Left forelimb (tissue), 1 donor: ENCODE results near the gene BFAR.
"Not testable (repeated sequence)": the region's sequence is repeated elsewhere in the genome, so short reads cannot be mapped to it uniquely, and the experiment has no call there.

ENCODE experiments used
- DNase-seq: peaks from one replicate; pipeline ENCODE4 v3.0.0-alpha.2; 2018; ENCODE audit warnings: low spot score

BFAR gene, protein sequence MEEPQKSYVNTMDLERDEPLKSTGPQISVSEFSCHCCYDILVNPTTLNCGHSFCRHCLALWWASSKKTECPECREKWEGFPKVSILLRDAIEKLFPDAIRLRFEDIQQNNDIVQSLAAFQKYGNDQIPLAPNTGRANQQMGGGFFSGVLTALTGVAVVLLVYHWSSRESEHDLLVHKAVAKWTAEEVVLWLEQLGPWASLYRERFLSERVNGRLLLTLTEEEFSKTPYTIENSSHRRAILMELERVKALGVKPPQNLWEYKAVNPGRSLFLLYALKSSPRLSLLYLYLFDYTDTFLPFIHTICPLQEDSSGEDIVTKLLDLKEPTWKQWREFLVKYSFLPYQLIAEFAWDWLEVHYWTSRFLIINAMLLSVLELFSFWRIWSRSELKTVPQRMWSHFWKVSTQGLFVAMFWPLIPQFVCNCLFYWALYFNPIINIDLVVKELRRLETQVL

DNA sequence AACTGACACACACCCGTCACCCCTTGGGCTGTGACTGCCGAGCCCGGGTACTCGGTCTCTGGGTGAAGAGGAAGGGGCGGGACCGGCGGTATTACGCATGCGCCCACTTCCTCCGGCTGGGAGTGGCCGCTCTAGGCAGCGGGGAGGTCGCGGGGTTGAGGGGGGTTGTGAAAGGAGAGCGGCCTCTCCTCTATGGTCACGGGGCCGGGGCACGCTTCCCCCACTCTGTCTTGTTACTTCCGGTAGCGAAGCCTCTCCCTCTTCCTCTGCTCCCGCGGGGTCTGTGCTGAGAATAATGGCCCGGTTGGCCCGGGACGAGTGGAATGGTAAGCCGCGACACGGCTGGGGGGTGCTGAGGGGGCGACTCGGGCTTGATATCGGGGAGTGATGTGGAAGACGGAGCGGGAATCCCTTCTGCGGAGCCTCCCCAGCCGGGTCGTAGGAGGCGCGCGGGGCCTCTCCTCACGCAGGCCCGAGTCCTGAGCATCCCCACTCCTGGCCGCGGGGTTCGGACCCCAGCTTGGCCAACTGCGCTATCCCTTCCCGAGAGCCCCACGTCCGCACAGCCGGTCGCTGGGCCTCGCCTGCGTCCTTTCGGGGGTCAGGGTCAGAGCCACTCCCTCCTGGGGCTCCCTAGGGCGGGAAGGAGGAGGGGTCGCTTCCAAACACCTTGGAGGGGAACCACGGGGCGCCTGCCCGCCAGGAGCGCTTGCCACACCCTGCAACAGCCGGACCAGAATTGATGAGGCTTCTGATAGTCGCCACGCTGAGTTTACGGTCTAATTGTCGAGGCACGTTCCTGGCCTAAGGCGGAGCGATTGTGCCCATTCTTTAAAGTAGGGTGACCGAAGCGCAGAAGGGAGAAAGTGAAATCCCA is at the start of gene BFAR:
Gene BFAR (plus strand): TSS at position 259 of the 877 bp plus-strand sequence. CDS start 11,396 bp downstream, outside the sequence.
- DNase-seq: peak; percentile 99

DNA sequence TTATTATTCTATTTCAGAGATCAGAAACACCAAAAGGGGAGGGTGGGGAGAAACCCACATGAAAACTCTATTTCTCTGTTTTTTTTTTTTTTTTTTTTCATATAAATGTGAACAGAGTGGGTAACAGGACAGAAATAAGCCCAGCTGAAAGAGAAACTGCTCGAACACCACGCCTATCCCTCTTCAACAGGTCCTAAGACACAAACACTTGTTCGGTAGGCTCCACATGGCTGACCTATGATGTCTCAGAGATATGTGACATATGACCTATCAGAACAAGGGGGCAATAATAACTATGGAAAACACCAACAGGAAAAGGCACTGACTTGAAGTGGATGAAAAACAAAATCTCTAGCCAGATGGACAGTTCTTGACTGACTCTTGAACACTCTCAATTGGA is 47.5 kb upstream of the BFAR start:
- no peak for DNase-seq

DNA sequence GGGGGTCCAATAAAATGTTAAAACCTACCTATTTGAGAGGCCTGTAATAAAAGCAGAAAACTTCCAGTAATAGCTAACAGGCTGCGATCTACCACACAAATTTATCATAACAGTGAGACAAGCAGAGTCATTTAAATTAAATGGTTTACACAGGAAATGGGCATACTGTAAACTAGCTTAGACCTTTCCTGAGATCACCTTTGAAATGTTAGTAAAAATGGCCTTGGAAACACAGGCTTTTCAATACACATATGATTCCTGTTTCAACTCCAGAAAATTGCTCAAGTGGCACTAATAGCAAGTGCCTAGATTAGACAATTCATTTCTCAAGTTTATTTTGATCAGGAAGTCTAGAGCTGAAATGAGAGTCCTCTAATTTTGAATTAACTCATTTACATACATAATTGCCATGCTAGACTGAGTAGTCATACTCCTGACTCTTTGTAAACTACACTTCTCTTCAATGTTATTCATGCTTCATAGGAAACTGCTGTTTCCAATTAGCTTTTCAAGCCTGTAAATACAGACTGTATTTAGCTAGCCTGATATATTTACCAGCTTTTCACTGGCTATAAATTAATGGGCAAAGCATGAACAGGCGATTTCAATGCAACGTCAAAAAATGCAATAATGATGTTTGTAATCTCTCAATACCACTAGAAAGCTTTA is 46.0 kb upstream of the BFAR start:
- no peak for DNase-seq

DNA sequence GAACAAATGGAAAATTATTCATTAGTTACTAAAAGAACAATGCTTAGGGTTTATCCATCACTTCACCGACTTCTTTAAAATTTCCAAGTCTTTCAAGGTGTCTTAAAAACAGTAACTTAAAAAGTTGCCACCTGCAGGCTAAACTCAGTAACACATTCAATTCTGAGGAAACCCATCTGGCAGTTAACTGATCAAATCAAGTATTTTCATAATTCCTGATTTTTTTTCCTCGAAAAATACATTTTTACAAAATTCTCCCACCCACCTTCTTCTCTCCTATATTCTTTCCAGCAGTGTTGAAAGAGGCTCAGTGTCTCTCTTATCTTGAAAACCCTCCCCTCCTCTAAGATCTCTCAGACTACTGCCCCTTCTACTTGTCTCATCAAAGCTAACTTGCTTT is 32.6 kb upstream of the BFAR start:
- DNase-seq: no peak

DNA sequence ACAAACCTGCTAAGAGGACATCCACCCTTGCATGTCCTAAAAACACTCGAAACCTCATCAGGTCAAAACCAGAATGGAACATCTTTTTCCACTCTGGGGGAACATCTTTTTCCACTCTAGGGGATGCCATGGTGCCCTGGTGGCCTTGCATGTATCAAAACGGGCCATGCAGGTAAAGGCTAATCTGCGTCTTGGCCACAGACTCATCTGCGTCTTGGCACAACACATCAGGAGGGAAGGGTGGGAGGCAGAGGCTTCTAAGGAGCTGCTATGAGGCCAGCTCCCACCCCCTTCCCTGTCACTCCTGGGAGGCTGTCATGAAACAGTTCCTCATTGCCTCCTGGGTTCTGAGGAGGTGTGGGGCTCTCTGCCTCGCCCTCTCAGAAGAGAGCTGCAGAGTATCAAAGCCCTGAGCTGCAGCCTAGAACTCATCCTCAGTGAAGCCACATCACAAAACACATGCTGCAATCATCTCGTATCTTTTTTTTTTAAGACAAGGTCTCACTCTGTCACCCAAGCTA is 30.2 kb upstream of the BFAR start:
- DNase-seq: no peak

DNA sequence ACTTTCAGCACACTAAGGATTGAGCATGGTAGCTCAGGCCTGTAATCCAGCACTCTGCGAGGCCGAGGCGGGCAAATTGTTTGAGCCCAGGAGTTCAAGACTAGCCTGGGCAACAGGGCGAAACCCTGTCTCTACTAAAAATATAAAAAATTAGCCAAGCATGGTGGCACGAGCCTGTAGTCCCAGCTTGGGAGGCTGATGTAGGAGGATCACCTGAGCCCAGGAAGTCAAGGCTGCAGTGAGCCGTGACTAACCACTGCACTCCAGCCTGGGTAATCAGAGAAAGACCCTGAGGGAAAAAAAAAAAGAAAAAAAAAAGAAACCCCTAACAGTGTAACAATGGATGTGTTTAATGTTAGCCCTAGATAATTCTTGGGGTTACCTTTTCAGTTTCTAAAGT is 26.6 kb upstream of the BFAR start:
- no peak for DNase-seq

DNA sequence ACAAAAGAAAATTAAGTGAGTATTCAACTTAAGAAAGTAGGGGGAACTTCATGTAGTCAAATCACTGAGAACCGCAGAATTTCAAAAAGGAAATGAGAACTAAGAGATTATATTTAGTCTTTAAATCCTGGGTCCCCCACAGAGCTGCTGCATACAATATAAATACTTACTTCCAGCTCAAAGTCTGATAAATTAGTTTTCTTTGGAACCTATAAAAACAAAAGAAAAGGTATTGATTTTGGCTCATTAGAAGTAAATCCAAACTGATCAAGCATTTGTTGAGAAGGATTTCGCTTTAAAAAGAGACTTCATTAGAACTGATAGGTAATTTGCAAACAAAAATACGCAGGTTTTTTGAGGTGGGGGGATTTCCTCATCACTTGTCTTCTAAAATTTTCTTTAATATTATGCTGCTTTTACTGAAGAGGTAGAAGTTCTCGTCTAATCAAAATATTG is 24.6 kb upstream of the BFAR start:
- no peak for DNase-seq

DNA sequence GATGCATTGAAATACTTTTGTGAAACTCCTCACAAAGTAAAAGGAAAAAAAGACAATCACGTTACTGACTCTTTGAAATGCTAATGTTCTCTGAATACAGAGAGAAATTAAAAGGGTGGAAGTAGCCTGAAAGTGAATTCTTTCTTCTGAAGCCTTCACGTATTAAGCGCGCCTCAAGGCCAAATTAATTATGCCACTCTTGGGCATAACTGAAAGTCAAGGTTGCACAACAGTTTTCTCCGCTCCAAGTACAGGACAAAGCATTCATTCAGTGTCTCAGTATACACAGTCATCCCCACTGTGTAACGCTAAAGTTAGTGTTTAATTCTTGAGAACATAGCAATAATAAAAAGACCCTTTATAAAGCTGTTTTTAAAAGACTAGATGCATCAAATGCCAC is 24.1 kb upstream of the BFAR start:
- no peak for DNase-seq

DNA sequence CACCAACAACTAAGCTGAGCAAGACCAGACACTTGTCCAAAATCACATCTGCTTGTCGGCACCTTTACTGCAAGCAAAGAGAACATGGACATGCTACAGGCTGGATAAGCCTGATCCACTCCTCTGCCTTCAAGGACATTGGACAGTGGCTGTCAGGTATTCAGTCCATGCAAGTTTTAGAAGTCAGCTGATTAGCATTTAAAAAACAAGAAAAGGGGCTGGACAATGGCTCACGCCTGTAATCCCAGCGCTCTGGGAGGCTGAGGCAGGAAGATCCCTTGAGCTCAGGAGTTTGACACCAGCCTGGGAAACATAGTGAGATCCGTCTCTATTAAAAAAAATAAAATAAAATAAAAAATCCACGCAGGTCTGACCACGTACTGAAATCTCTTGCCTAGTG is 23.0 kb upstream of the BFAR start:
- no peak for DNase-seq

DNA sequence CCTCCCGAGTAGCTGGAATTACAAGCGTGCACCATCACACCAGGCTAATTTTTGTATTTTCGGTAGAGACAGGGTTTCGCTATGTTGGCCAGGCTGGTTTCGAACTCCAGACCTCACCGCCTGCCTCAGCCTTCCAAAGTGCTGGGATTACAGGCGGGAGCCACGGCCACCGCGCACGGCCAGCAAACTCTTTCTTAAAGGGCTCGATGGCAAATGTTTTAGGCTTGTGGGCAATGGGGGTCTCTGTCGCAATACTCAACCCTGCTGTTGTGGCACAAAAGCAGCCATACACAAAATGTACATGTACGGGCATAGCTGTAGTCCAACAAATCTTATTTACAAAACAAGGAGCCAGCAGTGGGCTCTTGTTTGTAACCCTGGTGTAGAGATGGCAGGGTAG is 21.1 kb upstream of the BFAR start:
- DNase-seq: no peak

DNA sequence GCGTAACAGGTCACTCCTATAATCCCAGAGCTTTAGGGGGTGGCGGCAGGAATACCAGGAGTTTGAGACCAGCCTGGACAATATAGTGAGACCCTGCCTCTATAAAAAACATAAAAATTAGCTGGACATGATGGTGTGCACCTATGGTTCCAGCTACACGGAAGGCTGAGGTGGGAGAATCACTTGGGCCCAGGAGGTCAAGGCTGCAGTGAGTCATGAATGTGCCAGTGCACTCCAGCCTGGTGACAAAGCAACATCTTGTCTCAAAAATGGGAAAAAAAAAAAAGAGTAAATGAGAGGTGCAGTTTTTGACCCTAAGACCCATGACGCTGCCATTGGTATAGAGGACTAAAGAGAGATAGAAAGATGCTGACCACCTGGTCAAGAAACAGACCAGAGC is 18.8 kb upstream of the BFAR start:
- no peak for DNase-seq

DNA sequence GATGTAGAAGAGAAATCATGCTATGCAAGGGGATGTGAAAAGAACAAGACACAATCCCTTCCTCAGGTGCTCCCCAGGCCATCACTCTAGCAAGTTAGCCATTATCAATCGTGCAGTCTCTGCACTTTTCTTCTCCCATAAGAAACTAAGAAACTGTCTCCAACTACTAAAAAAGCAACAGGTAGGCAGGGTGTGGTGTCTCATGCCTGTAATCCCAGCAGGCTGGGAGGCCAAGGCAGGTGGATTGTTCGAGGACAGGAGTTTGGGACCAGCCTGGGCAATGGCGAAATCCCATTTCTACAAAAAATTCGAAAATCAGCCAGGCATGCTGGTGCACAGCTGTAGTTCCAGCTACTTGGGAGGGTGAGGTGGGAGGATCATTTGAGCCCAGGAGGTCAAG is 16.5 kb upstream of the BFAR start:
- no peak for DNase-seq

DNA sequence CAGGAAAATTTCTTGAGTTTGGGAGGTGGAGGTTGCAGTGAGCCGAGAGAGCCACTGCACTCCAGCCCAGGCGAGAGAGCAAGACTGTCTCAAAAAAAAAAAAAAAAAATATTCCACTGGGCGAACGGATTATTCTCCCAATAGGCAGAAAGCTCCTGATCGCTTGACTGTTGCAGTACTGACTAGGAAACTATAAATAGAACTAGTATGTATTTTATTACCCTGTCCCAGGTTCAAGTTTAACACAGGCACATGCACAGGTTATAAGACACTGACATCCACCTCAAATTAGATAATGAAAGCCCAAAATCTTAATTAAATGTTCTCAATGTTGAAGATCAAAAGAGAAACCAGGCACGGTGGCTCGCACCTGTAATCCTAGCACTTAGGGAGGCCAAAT is 14.2 kb upstream of the BFAR start:
- no peak for DNase-seq

DNA sequence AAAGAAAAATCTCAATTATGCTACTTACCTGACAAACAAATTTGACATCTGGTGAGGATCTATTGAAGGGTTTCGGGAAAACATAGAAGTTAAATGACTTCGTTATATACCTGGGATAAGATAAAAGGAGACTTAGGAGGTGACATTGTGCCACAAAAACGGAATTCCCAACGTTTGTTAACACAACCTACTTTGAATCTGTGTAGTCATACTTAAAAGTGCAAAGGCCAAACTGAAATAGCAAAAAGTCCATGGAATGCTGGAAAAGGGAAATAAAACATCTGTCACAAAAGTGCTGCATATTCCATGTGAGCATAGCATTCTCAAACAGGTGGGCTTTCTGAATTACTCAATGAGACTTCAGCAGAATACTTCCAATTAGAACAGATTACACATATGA is 5.7 kb upstream of the BFAR start:
- DNase-seq: no peak

DNA sequence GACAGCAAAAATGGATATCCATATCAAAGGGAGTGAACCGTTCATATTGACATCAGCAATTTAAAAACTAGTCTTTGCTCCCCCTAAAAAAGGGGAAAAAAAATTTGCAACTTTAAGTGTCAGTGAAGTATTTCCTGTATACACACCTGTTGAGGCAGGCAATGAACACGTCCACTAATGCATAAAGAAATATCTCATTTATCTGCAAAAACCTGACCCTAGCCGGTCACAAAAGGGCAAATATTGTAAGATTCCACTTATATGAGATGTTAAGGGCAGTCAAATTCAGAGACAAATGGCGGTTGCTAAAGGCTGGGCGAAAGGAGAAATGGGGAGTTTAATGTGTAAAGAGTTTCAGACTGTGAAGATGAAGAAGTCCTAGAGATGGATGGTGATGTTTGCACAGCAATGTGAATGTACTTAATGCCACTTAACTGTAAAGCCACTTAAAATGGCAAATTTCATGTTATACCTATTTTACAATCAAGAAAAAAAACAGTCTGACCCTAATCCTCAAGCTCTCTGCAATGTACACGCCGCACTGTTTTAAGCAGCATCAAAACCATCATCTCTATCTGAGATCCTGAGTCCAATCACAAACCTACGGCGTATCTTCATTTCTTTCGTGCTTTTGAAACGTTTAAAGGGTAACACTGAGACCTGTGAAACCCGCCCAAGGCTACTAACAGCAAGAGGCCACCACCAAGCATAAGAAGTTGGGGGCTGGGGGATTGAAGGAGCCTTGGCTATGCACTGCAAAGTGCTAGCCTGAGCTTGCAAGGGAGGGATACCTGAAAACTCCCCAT is 3.7 kb upstream of the BFAR start:
- DNase-seq: no peak

DNA sequence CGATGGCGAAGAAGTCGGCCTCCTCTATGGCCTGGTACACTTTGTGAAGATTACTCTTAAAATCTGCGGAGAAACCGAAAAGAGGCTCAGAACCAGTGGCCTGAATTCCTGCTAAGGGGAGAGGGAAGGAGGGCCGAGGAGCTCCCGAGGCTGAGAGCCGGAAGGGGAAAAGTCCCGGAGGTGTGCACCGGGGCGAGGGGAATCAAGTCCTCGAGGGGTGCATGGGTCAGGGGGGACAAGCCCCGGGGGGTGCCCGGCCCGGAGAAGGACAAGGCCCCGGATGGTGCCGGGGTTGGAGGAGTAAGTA is 3.2 kb upstream of the BFAR start:
- no peak for DNase-seq

DNA sequence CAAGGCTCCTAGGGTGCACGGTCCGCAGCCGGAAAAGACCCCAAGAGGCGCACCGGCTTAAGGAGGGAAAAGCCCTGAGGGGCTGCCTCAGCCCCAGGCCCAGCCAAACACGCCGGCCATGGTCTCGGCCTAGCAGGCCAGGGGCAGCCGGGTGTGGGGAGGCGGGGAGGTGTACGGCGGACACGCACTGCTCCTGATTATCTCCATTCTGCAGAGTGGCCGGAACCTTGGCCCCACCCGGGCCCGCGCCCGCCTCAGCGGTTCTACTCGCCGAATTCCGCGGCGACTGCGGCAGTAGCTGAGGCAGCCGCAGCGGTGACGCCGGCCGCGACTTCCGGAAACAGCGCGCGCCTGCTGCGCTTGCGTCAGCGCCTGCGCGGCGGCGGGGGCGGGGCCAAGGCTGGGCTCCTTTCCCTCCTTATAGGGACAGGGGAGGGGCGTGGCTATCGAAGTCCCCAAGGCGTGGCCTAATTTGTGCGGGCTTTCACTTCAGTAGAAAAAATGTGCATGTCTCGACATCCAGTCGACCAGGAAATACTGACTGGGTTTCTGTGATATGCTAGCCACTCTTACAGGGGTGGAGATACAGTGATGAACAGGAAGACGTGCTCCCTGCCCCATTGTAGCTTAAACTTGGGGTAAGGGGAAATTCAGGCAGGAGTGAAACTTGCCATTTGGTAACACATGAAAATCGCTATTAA is 2.7 kb upstream of the BFAR start, which contains the start of gene PARN:
Gene PARN (minus strand): TSS at position 342 of the 701 bp plus-strand sequence. CDS start 135 bp downstream, at position 207.
- peak; percentile 97 for DNase-seq

DNA sequence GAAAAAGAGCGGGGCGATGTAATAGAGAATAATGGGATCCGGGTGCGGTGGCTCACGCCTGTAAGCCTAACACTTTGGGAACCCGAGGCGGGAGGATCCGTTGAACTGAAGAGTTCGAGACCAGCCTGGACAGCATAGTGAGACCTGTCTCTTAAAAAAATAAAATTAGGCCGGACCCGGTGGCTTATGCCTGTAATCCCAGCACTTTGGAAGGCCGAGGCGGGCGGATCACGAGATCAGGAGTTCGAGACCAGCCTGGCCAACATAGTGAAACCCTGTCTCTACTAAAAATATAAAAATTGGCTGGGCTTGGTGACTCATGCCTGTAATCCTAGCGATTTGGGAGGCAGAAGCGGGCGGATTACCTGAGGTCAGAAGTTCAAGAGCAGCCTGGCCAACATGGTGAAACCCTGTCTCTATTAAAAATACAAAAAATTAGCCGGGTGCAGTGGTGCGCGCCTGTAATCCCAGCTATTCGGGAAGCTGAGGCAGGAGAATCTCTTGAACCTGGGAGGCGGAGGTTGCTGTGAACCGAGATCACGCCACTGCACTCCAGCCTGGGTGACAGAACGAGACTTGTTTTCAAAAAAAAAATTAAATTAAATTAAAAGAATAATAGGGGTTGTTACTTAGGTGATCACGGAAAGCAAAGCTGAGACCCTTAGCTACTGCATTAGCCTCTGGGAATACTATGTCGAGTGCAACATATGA is 2.0 kb upstream of the BFAR start:
- DNase-seq: not testable (repeated sequence)

DNA sequence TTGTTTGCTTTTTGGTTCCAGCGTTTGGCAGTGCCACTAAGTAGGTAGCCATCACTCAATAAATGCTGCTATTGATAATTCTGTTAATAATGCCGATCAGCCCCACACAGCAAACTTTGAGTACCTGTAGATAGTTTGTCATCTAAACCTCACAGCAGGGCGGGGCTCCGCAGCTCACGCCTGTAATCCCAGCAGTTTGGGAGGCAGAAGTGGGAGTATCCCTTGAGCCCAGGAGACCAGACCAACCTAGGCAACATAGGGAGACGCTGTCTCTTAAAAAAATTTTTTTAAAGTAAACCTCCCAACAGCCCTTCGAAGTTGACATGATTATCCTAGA is 1.6 kb downstream of the BFAR start:
- DNase-seq: no peak
